ENCODE data around the gene FBN3. TPM values are rescaled to one million over a fixed set of nuclear protein-coding genes. Genes with fewer than 3 reads are reported as not detected.
A peak's percentile ranks its signal among the peaks of the same experiment; 100 is the strongest.
"Not testable (repeated sequence)": the region's sequence is repeated elsewhere in the genome, so short reads cannot be mapped to it uniquely, and the experiment has no call there.

Gene FBN3
- total RNA-seq, 1 donor from 2014 or later = 0.57 TPM

DNA sequence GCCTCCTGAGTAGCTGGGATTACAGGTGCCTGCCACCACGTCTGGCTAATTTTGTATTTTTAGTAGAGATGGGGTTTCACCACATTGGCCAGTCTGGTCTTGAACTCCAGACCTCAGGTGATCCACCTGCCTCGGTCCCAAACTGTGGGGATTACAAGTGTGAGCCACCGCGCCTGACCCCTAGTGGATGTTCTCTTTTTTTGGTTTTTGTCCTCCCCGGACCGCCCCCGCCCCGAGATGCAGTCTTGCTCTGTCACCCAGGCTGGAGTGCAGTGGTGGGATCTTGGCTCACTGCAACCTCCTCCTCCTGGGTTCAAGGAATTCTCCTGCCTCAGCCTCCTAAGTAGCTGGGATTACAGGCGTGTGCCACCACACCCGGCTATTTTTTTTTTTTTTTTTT, 4.6 kb upstream of the FBN3 start:
- H3K27me3 Mint-ChIP-seq (ENCODE audit: low read depth) = peaks cover 26% of the 10 kb centered on the region
- peak overlapping the region; percentile 17 for H3K27ac Mint-ChIP-seq (ENCODE audit: unreplicated experiment)
- TF ChIP-seq, protein P1, sequence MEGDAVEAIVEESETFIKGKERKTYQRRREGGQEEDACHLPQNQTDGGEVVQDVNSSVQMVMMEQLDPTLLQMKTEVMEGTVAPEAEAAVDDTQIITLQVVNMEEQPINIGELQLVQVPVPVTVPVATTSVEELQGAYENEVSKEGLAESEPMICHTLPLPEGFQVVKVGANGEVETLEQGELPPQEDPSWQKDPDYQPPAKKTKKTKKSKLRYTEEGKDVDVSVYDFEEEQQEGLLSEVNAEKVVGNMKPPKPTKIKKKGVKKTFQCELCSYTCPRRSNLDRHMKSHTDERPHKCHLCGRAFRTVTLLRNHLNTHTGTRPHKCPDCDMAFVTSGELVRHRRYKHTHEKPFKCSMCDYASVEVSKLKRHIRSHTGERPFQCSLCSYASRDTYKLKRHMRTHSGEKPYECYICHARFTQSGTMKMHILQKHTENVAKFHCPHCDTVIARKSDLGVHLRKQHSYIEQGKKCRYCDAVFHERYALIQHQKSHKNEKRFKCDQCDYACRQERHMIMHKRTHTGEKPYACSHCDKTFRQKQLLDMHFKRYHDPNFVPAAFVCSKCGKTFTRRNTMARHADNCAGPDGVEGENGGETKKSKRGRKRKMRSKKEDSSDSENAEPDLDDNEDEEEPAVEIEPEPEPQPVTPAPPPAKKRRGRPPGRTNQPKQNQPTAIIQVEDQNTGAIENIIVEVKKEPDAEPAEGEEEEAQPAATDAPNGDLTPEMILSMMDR (IDR thresholded peaks at IDR 0.05) = peak; percentile 61
- H3K4me3 Mint-ChIP-seq (ENCODE audit: unreplicated experiment); DNase-seq (ENCODE audit: low spot score); H3K36me3 Mint-ChIP-seq (ENCODE audit: low read depth); H3K9me3 Mint-ChIP-seq (ENCODE audit: low read depth): not testable (repeated sequence)
- H3K4me1 Mint-ChIP-seq (ENCODE audit: low read depth) = peaks cover 10% of the 10 kb centered on the region

DNA sequence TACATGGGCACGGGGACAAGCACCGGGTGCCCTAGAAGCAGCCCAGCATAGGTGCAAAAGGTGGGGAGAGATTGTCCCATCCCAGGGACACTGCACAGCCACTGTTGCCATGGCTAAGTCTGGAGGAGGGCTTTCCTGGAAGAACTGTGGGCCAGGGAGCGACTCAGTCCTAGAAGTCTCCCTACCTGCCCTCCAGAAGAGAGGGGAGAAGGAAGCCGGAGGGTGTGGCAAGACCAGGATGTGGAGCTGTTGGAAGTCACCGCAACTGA, 2.3 kb upstream of the FBN3 start:
- no peak overlapping the region for H3K4me3 Mint-ChIP-seq (ENCODE audit: unreplicated experiment)
- H3K27ac Mint-ChIP-seq (ENCODE audit: unreplicated experiment) = no peak overlapping the region
- DNase-seq (ENCODE audit: low spot score) = no peak
- peaks cover 2% of the 10 kb centered on the region for H3K36me3 Mint-ChIP-seq (ENCODE audit: low read depth)
- peaks cover 17% of the 10 kb centered on the region for H3K4me1 Mint-ChIP-seq (ENCODE audit: low read depth)
- H3K27me3 Mint-ChIP-seq (ENCODE audit: low read depth) = peaks cover 35% of the 10 kb centered on the region
- H3K9me3 Mint-ChIP-seq (ENCODE audit: low read depth) = no peaks in the 10 kb centered on the region
- TF ChIP-seq, protein P1 (IDR thresholded peaks at IDR 0.05) = no peak

DNA sequence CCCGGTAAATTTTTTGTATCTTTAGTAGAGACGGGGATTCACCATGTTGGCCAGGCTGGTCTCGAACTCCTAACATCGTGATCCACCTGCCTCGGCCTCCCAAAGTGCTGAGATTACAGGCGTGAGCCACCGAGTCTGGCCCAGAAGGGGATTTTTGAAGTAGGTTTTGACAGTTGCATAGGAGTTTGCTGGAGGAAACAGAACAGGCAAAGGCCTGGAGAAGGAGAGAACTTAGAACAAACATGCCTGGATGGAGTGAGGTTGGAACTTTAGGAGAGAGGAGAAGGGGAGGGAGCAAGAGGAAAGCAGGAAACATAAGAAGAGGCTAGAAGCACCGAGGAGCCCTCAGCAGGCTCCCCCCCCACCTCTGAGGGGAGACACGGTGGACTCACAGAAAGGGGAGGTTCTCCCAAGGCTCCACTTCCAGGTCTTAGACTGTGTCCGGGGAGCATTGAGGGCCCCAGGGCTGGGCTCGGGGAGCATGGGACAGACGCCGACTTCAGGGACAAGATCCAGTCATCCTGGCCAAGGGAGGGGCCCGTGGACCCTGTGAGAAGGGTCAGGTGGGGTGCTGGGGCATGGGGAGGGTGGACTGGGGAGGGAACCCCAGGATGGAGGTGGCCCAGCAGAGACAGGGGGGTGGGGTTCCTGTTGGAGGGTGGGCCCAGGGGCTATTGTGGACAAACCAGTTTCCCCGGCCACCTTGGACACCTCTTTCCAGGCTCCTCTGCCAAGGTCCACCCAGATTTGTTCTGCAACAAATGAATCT, 1.8 kb upstream of the FBN3 start:
- Mint-ChIP-seq H3K27ac (ENCODE audit: unreplicated experiment) (no peak overlapping the region), H3K4me1 (ENCODE audit: low read depth) (peaks cover 17% of the 10 kb centered on the region), H3K36me3 (ENCODE audit: low read depth) (peaks cover 2% of the 10 kb centered on the region), H3K4me3 (ENCODE audit: unreplicated experiment) (no peak overlapping the region), H3K27me3 (ENCODE audit: low read depth) (peaks cover 40% of the 10 kb centered on the region), H3K9me3 (ENCODE audit: low read depth) (no peaks in the 10 kb centered on the region)
- TF ChIP-seq, protein P1 (IDR thresholded peaks at IDR 0.05) = no peak
- no peak for DNase-seq (ENCODE audit: low spot score)

DNA sequence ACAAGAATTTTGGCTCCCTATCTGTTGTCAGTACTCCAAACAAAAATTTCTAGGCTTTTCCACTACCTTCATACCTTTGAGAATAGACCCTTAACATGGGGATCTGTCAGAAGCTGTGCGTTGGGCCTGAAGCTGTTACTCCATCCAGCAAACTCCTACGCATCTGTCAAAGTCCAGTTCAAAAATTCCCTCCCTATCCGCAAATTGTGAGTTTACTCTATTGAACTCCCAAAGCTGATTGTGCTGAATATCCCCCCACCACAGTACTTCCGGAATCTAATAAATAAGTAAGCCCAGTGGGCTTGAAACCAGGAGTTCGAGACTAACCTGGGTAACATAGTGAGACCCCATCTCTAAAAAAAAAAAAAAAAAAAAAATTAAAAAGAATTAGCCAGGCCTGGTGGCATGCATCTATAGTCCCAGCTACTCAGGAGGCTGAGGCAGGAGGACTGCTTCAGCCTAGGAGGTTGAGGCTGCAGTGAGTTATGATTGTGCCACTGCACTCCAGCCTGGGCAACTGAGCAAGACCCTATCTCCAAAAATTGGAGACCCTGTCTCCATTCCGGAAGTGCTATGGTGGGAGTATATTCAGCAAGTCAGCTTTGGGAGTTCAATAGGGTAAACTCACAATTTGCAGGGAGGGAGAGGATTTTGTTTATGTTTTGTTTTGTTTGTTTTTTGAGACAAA, 930 bp upstream of the FBN3 start:
- Mint-ChIP-seq H3K36me3 (ENCODE audit: low read depth) (peaks cover 2% of the 10 kb centered on the region), H3K27ac (ENCODE audit: unreplicated experiment) (no peak overlapping the region), H3K27me3 (ENCODE audit: low read depth) (peaks cover 45% of the 10 kb centered on the region), H3K4me3 (ENCODE audit: unreplicated experiment) (no peak overlapping the region), H3K9me3 (ENCODE audit: low read depth) (no peaks in the 10 kb centered on the region), H3K4me1 (ENCODE audit: low read depth) (peaks cover 17% of the 10 kb centered on the region)
- TF ChIP-seq, protein P1 (IDR thresholded peaks at IDR 0.05) = no peak
- no peak for DNase-seq (ENCODE audit: low spot score)

DNA sequence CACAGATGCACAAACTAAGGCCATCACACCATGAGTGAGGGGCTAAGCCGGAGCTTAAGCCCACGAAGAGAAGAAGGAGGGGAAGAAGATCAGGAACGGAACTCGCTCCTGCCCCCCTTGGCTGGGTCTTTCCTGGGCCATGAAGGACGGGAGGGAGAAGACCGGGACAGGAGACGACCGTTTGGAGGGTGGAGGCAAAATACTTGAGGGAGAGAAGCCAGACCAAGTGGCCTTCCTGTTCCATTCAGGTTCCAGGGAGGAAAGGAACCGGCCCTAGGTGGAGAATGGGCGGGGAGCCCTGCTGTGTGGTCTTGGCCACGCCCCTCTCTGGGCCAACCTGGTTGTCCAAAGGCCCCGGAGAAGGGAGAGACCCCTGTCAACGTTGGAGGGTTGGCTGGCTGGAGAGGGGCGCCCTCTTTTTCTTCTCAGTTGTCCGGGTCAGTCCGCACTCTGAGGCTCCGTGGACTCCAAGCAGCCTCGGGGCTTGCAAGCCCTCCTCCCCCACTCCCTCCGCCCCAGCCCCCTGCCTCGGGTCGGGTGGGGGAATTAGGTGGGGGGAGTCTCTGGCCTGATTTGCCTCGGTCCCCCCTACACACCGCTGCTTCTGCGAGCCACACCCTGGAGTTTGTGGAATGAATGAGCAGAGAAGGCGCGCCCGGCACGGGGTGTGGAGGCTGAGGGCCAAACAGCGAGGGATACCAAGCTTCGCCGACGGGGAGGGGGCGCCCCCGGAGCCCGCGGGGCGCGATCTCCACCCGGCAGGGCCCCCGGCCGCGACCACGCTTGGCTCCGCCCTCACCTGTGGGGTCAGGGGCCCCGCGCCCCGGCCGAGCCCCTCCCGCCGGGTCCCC, 757 bp downstream of the FBN3 start:
- DNase-seq (ENCODE audit: low spot score) = no peak
- peaks cover 9% of the 10 kb centered on the region for H3K4me1 Mint-ChIP-seq (ENCODE audit: low read depth)
- peaks cover 39% of the 10 kb centered on the region for H3K27me3 Mint-ChIP-seq (ENCODE audit: low read depth)
- no peaks in the 10 kb centered on the region for H3K9me3 Mint-ChIP-seq (ENCODE audit: low read depth)
- H3K27ac Mint-ChIP-seq (ENCODE audit: unreplicated experiment) = no peak overlapping the region
- H3K4me3 Mint-ChIP-seq (ENCODE audit: unreplicated experiment) = peak overlapping the region; percentile 53
- TF ChIP-seq, protein P1 (IDR thresholded peaks at IDR 0.05) = no peak
- H3K36me3 Mint-ChIP-seq (ENCODE audit: low read depth) = peaks cover 2% of the 10 kb centered on the region

All from chondrocyte (in vitro differentiated cells).